Testis (tissue), 3 donors: ENCODE data around the gene SYNDIG1. TPM values are rescaled to one million over a fixed set of nuclear protein-coding genes. Genes with fewer than 3 reads are reported as not detected.

ENCODE experiments used
- DNase-seq: peaks from one replicate; pipeline ENCODE4 v3.0.0-alpha.2; 2019
- H3K27ac ChIP-seq, 2 donors: fragments of 200-600 bp; sonication (generic); one replicate each; pipeline ENCODE4 v1.5.1; 2019
- H3K27me3 ChIP-seq: fragments of 200-600 bp; sonication (generic); one replicate; pipeline ENCODE4 v1.5.1; 2019
- H3K36me3 ChIP-seq: fragments of 200-600 bp; sonication (generic); one replicate; pipeline ENCODE4 v1.5.1; 2017; ENCODE audit warnings: low read depth; ENCODE audit errors: missing control alignments
- H3K4me1 ChIP-seq: fragments of 200-600 bp; sonication (generic); one replicate; pipeline ENCODE4 v1.5.1; 2019
- H3K4me3 ChIP-seq, 2 donors: fragments of 200-600 bp; sonication (generic); one replicate each; pipeline ENCODE4 v1.5.1; 2017 to 2019
- H3K9me3 ChIP-seq: fragments of 200-600 bp; sonication (generic); one replicate; pipeline ENCODE4 v1.5.1; 2017
- POLR2A ChIP-seq: fragments of 450-650 bp; IDR thresholded peaks from one replicate; pipeline ENCODE4 v1.6.1; 2017; ENCODE audit warnings: antibody characterized with exemption, mild to moderate bottlenecking, moderate library complexity
- WGBS, 2 donors: methylation state at CpG; one replicate each; pipeline ENCODE4 v1.1.5; 2018; 5-methylcytosine and 5-hydroxymethylcytosine counted together
- intact Hi-C: fragments of 100-400 bp; cut with DNase I; formaldehyde crosslinking; loops from one replicate; pipeline ENCODE4 v1.15.1; 2023; ENCODE audit warnings: low total_unique reads
- polyA plus RNA-seq: library from polyadenylated mRNA; stranded (reverse); fragments of 350-450 nt; fragmentation: Illumina TruSeq; extraction: RNeasy Lipid Tissue Mini Kit (QIAGEN cat#74804); gene quantifications from one replicate; pipeline ENCODE4 v1.2.3, GENCODE V29; 2014; ENCODE audit warnings: low read depth, low replicate concordance; ENCODE audit not compliant: insufficient read depth
- total RNA-seq, 2 donors: library from RNA; depleted of rRNA; stranded (reverse); fragments of >200 nt; gene quantifications; one replicate each; pipeline ENCODE4 v1.2.3, GENCODE V29; 2016
- TF ChIP-seq, protein P1 (sequence below), 3 experiments: fragments of 450-650 bp in 2 of 3; fragments of 200-600 bp in 1 of 3; sonication (generic) in 1 of 3; IDR thresholded peaks; one replicate each; pipeline ENCODE4 v1.5.1; 2016 to 2019; ENCODE audit warnings: antibody characterized with exemption in 3 of 3, mild to moderate bottlenecking in 2 of 3, moderate library complexity in 1 of 3

The SYNDIG1 gene
- total and polyA plus RNA-seq, 3 donors from 2014 or later: 2.1 to 3.2 (median 2.8) TPM

DNA sequence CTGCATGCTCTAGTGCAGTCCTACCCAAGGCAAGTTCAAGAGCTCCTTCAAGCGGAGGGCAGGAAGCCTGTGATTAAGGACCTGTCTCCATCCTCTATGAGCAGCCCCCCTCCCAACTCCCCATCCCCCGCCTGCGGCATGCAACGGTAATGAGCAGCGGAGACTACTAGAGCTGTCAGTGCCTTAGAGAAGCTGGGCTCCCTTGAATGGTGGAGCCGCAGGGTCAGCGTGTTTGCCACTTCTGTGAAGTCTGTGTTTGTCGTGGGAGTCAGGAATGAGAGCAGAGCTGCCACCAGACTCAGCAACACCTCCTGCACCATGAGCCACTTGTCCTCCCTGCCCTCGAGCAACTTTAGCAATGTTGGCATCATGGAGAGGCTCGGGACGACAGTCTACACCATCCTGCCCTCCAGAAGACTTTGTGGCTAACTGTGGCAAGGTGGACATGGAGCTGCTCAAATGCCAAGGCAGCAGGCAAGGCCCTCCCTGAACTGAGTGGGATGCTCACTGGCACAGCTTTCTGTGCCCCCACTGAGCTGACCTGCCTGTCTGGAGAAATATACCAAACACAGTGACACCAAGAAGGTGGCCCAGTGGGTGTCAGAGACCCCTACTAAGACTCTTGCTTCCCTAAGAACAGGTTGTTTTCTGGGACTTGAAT, 23.8 kb upstream of the SYNDIG1 start:
- DNase-seq: no peak

DNA sequence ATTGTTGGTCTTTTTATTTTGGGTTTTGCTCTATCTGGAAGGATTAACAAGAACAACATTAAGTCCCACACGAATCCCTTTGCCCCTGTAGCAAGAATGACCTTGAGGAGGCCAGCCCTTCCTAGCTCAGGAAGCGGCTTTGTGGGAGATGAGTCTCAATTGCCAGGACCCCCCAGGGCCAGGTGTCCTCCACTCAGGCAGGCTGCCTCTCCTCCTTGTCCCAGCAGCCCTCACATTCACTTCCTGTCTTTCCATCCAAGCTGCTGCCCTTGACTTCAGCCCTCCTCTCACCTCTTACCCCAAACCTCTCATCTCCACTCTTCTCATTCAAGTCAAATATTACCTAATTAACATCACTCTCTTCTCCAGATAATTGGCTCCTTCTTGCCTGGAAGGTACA, 22.6 kb upstream of the SYNDIG1 start:
- no peaks in the 10 kb centered on the region for H3K36me3 ChIP-seq
- TF ChIP-seq POLR2A: no peak
- TF ChIP-seq, protein P1, sequence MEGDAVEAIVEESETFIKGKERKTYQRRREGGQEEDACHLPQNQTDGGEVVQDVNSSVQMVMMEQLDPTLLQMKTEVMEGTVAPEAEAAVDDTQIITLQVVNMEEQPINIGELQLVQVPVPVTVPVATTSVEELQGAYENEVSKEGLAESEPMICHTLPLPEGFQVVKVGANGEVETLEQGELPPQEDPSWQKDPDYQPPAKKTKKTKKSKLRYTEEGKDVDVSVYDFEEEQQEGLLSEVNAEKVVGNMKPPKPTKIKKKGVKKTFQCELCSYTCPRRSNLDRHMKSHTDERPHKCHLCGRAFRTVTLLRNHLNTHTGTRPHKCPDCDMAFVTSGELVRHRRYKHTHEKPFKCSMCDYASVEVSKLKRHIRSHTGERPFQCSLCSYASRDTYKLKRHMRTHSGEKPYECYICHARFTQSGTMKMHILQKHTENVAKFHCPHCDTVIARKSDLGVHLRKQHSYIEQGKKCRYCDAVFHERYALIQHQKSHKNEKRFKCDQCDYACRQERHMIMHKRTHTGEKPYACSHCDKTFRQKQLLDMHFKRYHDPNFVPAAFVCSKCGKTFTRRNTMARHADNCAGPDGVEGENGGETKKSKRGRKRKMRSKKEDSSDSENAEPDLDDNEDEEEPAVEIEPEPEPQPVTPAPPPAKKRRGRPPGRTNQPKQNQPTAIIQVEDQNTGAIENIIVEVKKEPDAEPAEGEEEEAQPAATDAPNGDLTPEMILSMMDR (IDR thresholded peaks at IDR 0.05): no peak

More for the DNA sequence above, 23.8 kb upstream of the SYNDIG1 start:
- TF ChIP-seq, protein P1 (IDR thresholded peaks at IDR 0.05): no peak
- TF ChIP-seq POLR2A: no peak
- no peaks in the 10 kb centered on the region for H3K4me1 ChIP-seq
- H3K9me3 ChIP-seq: no peaks in the 10 kb centered on the region
- no peaks in the 10 kb centered on the region for H3K36me3 ChIP-seq
- 72 to 80% methylated on average over 1 to 11 of the region's 11 CpGs for WGBS, 2 donors
- H3K27ac ChIP-seq: no peak overlapping the region
- intact Hi-C loops: no loop called here
- no peaks in the 10 kb centered on the region for H3K27me3 ChIP-seq
- no peak overlapping the region for H3K4me3 ChIP-seq

DNA sequence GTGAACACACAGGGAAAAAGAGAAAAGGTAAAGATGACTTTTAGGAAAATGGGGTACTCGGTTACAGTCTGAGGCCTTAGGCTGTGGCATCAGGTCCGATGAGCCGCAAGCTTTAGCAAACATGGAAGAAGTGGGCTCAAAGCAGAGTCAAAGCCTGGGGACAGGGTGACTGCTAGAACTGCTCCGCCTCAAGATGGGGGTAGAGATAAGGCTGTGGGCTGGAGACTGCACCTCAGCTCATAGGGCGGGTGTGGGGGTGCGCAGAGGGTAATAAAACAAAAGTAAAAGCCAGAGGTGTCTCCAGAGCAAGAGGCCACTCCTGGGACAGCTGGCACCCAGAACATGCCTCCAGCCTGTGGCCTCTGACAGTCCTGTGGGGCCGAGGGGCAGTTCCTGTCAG, 21.3 kb upstream of the SYNDIG1 start:
- Histone ChIP-seq H3K9me3 (no peaks in the 10 kb centered on the region), H3K27ac (no peak overlapping the region), H3K27me3 (no peaks in the 10 kb centered on the region), H3K4me1 (no peaks in the 10 kb centered on the region), H3K36me3 (no peaks in the 10 kb centered on the region), H3K4me3 (no peak overlapping the region)
- 86 to 90% methylated on average over 7 of the region's 7 CpGs for WGBS, 2 donors
- intact Hi-C loops: no loop called here
- DNase-seq: no peak
- TF ChIP-seq, protein P1 (IDR thresholded peaks at IDR 0.05): no peak
- TF ChIP-seq POLR2A: no peak

More for the DNA sequence above, 22.6 kb upstream of the SYNDIG1 start:
- Histone ChIP-seq H3K27ac (no peak overlapping the region), H3K4me3 (no peak overlapping the region), H3K27me3 (no peaks in the 10 kb centered on the region), H3K9me3 (no peaks in the 10 kb centered on the region), H3K4me1 (no peaks in the 10 kb centered on the region)
- intact Hi-C loops: no loop called here
- no peak for DNase-seq
- WGBS, 2 donors: 37 to 66% methylated on average over 2 of the region's 2 CpGs

DNA sequence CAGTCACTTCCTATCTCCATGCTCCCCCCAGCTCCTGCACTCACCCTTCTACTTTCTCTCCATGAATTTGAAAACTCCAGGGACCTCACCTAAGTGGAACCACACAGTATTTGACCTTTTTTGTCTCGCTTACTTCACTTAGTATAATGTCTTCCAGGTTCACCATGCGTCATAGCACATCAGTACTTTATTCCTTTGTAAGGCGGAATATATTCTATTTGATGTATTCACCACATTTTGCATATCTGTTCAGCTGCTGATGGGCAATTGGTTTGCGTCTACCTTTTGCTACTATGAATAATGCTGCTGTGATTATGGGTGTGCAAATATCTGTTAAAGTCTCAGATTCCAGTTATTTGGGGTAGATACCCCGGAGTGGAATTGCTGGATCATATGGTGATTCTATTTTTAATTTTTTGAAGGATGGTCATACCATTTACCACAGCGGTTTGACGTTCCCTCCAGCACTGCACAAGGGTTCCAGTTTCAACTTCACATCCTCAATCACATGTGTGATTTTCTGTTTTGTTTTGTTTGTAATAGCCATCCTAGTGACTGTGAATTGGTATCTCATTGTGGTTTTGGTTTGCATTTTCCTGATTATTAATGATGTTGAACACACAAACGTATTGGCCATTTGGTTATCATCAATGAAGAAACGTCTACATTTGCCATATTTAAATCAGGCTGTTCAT, 20.3 kb upstream of the SYNDIG1 start:
- intact Hi-C loops: no loop called here
- H3K27ac ChIP-seq: no peak overlapping the region
- no peak overlapping the region for H3K4me3 ChIP-seq
- 90 to 91% methylated on average over 9 of the region's 9 CpGs for WGBS, 2 donors
- no peaks in the 10 kb centered on the region for H3K36me3 ChIP-seq
- no peaks in the 10 kb centered on the region for H3K27me3 ChIP-seq
- no peaks in the 10 kb centered on the region for H3K9me3 ChIP-seq
- no peak for DNase-seq
- no peaks in the 10 kb centered on the region for H3K4me1 ChIP-seq
- TF ChIP-seq POLR2A: no peak
- TF ChIP-seq, protein P1 (IDR thresholded peaks at IDR 0.05): no peak
